GM19238 (cell line): ENCODE data around the gene CAPN5.
A peak's percentile ranks its signal among the peaks of the same experiment; 100 is the strongest.

ENCODE experiments used
- DNase-seq: peaks from one replicate; pipeline ENCODE4 v3.0.0; 2011; ENCODE audit warnings: low spot score; ENCODE audit not compliant: insufficient read length

Gene CAPN5

DNA sequence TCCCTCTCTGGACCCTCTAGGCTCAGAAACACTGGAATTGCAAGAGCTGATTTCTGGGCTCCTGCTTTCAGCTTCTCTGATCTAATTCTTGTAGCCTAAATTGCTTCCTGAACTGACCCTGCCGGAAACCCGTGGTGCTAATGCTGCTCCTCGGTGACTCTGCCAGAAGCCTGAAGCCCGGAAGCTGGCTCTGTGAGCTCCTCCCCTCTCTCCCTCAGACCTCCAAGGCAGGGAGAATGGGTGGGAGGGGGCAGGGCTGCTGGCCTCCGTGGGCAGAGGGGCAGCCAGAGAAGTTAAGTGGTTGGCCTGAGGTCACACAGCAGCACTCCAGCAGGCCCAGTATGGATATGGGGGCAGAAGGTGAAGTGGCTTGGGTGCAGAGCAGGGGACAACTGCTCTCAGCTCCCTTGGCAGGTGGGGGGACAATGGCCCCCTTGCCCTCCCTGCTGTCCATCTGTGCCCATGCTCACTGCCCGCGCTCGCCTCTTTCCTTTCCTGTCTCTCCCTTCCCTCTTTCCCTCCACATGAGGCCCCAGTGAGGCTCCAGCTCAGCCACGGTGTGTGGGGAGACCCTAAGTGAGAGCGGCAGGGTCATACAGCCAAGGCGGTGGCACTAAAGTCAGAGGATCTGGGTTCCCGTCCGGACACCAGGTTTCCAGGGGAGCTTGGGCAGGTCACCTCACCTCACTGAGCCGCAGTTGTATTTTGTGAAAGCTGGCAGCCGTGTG, 16.2 kb downstream of the CAPN5 start:
- DNase-seq, result peak; percentile 51

GRCh38 chr11:77083566-77084245, 16.9 kb downstream of the CAPN5 start:
- no peak for DNase-seq

DNA sequence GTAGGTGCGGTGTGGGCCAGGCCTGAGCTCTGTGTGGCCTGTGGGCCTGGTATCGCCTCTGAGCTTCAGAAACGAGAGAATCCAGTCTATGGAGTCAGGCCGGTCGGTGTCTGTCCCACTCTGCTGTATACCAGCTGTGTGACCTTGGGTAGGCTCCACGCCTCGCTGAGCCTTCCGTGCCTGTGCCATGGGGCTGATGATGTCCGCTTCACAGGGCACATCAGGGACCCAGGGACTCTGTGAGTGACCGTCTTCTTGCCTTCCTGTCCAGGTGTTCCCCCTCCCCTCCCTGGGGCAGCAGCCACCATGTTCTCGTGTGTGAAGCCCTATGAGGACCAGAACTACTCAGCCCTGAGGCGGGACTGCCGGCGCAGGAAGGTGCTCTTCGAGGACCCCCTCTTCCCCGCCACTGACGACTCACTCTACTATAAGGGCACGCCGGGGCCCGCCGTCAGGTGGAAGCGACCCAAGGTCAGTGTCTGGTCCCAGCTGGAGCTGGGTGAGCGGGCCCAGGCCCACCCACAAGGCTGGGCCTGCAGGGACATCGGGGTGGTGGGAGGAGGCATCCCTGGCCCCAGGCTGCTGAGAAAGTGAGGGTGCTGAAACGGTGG, 17.9 kb downstream of the CAPN5 start:
- no peak for DNase-seq

GRCh38 chr11:77085652-77086051, 18.9 kb downstream of the CAPN5 start:
- DNase-seq, result no peak

GRCh38 chr11:77086521-77087472, 20.0 kb downstream of the CAPN5 start:
- no peak for DNase-seq

GRCh38 chr11:77087723-77088225, 21.0 kb downstream of the CAPN5 start:
- DNase-seq, result no peak

DNA sequence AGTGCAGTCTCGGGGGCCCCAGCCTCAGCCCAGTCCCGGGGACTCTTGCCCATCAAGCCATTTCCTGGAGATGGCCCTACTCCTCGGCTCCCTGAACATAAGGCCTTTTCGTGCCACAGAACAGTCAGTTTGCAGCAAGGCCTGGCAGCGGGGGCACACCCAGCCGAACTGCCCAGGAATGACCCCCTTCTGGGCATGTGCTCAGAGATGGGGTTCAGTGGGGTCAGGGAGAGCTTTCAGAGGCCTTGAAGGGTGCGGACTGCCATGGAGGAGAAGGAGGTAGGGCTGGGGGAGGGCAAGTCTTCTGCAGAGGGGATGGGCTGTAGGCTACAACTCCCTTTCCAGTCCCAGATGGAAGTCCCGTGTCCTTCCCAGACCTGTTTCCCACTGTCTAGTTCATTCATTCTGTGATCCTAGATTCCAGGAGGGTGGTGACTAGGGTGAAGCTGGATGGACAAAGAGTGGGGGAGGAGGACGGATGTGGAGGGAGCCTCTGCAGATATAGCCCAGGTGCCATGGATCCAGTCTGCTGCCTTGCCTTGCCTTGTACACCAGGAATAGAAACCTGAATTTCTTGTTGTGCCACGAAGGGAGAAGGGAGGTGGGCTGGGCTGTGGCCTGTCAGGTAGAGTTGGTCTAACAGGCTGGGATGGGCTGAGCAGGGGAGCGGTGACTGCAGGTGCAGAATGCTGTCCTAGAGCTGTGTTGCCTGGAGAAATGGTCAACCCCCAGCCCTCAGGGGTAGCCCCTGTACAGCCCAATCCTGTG, 21.6 kb downstream of the CAPN5 start:
- DNase-seq, result no peak

- DNase-seq, result no peak
These were observed 22.3 kb downstream of the CAPN5 start for GRCh38 chr11:77089004-77089545.

- DNase-seq, result no peak
These were observed 23.2 kb downstream of the CAPN5 start for GRCh38 chr11:77090046-77090372.

DNA sequence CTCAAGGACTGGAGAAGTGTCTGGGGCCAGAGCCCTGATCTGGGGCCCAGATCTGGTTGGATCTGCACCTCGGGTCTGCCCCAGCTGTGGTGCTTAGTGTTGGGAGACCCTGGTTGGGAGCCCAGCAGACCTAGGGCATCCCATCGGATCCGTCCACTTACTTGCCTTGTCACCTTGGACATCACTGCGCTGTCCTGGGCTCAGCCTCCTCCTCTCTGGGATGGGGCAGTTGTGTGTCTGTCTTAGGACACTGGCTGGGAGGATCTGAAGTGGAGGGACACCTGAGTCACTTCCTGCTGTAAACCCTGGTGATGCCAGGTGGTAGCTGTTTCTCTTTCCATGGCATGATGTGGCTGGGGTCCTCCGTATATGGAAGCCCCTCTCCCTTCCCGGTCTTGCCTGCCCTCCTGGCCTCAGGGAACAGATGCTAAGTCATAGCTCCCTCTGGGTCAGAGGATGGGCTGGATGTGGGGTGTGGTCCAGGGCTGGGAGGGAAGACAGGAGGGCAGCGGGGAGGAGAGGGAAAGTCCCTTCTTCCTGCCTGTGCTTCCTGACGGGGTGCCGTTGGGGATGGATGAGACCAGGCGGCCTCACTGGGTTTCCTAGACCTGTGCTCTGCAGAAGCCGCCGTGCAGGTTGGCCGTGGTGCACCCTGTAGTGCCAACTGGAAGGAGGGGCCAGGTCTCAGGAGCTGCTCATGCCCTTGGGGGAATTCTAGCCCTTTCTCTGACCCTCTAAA, 23.8 kb downstream of the CAPN5 start:
- DNase-seq, result no peak

DNA sequence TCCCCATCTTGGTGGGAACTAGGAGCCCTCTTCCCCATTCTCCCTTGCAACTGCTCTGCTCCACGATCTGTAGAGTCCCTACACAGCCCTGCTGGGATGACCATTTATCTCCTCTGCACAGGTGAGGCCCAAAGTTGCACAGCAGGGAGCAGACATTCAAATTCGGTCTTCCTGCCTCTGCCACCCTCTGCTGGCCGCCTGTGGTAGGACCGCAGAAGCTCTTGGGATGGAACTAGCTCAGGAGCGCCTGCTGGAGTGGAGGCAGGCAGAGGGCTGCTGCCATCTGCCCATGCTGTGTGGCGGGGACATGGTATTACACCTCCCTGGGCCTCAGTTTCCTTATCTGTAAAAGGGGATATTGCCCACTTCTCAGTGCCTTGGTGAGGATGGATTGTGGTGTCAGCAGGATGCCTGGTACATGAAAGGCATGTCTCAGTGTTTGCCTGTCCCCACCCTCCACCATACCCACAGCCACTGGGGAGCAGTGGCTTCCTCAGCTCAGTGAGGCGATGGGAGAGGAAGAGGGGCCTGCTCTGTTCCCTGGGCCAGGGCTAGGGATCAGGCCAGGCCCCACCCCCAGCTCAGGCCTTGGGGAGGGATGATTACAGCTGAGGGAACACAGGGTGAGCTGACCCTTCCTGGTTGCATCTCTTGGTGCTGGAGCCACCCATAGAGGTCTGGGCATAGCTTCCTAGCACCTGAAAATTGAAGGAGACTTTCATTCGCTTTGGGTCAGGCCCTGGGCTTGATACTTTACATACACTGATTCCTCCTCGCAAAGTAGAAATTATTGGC, 24.6 kb downstream of the CAPN5 start:
- peak; percentile 93 for DNase-seq

DNA sequence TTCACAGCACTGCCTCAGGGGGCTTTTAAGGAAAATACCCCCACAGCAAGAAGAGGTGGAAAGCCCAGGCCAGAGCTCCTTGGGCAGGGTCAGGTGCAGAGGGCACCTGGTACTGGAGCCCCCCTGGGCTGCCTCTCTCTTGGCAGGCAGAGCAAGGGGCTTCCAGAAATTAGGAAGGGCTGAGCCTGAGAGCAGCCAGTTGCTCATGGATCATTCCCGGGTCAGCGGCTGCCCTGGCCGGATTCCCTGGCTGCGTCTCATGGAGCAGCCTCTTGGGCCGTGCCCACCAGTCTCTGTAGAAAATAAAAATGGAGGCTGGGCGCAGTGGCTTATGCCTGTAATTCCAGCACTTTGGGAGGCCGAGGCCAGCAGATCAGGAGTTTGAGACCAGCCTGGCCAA, 25.6 kb downstream of the CAPN5 start:
- DNase-seq, result no peak

DNA sequence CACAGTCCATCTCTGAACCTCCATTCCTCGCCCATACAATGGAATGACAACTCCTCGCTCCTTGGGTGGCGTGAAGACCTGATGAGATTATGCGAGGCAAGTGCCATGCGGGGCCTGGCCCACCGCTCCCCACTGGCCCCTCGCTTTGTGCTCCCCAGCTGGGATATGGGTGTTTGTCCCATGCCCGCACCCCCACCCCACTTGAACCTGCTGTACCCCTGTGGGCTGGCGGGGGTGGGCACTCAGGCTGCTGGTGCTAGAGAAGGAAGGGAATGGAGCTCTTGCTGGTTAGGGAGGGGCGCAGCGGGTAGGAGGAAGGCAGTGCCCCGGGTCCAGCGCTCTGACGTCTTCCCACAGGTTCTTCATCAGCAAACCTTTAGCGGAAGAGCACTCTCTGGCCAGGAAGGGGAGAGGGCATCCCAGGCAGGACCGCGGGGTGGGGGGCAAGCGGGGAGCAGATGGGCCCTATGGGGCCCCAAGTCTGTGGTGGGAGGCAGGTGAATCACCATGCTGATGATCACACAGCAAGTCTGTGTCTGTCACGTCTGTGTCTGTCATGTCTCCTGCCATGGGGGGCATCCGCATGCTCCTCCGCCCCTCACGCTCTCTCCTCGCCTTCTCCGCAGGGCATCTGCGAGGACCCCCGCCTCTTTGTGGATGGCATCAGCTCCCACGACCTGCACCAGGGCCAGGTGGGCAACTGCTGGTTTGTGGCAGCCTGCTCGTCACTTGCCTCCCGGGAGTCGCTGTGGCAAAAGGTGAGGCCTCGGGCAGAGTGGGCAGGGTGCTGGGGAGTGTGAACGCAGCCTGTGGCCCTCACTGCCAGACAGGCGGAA, 26.5 kb downstream of the CAPN5 start:
- DNase-seq, result no peak

DNA sequence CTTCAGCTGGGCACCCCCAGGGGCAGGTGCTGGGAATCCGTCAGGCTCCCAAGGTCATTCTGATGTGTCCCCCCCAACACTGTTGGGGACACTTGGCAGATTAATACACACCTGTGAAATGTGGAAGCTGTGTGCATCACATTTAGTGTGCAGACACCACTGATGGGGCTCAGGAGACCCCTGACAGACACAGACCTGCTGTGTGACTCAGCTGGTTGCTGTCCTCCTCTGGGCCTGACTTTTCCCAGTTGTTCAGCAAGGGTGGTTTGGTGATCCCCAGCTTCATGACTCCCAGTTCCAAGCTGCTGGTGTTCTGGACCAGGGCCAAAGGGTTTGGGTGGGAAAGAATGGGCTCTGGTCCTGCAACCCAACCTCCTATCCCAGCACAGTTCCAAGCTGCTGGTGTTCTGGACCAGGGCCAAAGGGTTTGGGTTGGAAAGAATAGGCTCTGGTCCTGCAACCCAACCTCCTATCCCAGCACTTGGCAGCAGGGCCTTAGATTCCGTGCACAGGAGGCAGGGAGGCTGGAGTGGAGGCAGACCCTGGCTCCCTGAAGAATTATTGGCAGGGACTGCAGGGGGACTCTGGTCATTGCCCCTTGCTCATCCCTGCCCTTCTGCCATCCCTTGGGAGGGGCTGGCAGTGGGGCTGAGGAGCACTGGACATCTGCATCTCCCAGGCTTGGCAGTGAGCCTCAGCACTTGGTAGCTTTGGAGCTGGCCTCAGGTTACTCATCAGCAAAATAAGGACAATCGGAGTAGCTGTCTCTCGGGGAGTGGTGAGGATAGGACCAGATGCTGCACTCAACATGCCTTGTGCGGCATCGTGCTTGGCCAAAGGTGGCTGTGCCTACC, 27.4 kb downstream of the CAPN5 start:
- DNase-seq, result no peak

DNA sequence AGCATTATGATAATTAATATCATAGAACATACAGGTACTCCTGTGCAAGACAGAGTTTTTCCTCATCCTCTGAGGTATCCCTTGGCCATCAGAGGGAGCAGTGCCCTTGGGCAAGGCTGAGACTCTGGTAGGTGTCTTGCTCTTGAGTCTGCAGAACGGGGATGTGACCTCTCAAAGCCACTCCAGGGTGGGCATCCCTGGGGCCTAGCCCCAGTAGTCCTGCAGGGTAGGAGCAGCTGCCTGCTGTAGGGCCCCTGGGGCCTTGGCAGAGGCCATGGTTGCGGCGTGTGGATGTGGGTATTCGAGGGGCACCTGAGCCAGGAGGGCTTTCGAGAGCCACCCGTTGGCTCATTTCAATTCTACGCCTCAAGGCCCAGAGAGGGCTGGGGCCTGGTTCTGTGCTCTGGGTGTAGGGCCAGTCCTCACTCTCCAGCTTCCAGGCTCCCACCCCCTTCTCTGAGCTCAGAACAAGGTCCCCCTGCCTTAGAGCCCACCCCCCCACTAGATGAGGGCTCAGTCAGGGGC, 28.1 kb downstream of the CAPN5 start:
- no peak for DNase-seq

- DNase-seq, result no peak
These were observed 29.1 kb downstream of the CAPN5 start for GRCh38 chr11:77095551-77096490.
